MM.1S (cell line): ENCODE measurements around the gene THAP12.
"Not testable (repeated sequence)": the region's sequence is repeated elsewhere in the genome, so short reads cannot be mapped to it uniquely, and the experiment has no call there.

Experiments
- EZH2 ChIP-seq: fragments of 300-600 bp; sonication (generic); optimal IDR thresholded peaks from 2 replicates; pipeline ENCODE3; 2017; ENCODE audit warnings: low read depth, mild to moderate bottlenecking, antibody characterized with exemption, low read length, mixed read lengths
- EZH2phosphoT487 ChIP-seq: fragments of 300-600 bp; sonication (generic); IDR thresholded peaks from 2 replicates; pipeline ENCODE4 v1.6.1; 2018; ENCODE audit warnings: antibody characterized with exemption, low read length
- TF ChIP-seq, protein P1 (sequence below): fragments of 300-600 bp; sonication (generic); IDR thresholded peaks from 2 replicates; pipeline ENCODE4 v1.5.1; 2016; ENCODE audit warnings: antibody characterized with exemption, low read length, mixed read lengths

DNA sequence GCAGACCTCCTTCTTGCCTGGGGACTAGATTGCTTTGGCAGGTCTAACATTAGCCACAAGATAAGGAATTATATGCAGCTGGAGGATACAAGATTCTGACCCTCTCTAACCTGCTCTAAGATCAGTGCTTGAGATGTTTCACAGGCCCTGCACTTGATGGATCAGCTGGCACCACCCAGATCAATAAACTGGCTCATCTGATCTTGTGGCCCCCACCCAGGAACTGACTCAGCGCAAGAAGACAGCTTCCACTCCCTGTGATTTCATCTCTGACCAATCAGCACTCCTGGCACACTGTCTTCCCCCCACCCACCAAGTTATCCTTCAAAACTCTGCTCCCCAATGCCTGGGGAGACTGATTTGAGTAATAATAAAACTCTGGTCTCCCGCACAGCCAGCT, 57.6 kb downstream of the THAP12 start:
- TF ChIP-seq, protein P1, sequence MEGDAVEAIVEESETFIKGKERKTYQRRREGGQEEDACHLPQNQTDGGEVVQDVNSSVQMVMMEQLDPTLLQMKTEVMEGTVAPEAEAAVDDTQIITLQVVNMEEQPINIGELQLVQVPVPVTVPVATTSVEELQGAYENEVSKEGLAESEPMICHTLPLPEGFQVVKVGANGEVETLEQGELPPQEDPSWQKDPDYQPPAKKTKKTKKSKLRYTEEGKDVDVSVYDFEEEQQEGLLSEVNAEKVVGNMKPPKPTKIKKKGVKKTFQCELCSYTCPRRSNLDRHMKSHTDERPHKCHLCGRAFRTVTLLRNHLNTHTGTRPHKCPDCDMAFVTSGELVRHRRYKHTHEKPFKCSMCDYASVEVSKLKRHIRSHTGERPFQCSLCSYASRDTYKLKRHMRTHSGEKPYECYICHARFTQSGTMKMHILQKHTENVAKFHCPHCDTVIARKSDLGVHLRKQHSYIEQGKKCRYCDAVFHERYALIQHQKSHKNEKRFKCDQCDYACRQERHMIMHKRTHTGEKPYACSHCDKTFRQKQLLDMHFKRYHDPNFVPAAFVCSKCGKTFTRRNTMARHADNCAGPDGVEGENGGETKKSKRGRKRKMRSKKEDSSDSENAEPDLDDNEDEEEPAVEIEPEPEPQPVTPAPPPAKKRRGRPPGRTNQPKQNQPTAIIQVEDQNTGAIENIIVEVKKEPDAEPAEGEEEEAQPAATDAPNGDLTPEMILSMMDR = not testable (repeated sequence)
- TF ChIP-seq EZH2, EZH2phosphoT487: not testable (repeated sequence)
